ENCODE measurements around the gene GPHN. TPM values are rescaled to one million over a fixed set of nuclear protein-coding genes. Genes with fewer than 3 reads are reported as not detected.

The GPHN gene
- total RNA-seq, 2 experiments from 2014 or later, result 26.3 to 26.6 TPM

DNA sequence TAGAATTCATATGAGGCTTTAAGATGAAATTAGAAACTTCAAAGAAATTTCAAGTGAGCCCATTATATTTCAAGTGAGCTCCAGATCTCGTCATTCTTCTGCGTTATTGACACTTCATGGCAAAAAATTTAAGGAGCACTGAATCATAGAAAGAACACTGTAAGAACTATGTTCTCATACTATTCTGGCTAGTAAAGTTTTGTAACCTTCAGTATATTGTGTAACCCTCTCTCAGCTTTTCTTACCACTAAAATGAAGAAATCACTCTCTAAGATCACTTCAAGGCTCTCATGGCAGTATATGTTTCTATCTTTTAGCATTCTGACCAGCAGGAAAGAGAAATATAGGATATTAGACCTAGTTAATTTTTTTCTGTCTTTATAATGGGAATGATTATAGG is 6.3 kb downstream of the GPHN start:
- CTCF ChIA-PET, result no interaction called here
- TF ChIP-seq, protein P1, sequence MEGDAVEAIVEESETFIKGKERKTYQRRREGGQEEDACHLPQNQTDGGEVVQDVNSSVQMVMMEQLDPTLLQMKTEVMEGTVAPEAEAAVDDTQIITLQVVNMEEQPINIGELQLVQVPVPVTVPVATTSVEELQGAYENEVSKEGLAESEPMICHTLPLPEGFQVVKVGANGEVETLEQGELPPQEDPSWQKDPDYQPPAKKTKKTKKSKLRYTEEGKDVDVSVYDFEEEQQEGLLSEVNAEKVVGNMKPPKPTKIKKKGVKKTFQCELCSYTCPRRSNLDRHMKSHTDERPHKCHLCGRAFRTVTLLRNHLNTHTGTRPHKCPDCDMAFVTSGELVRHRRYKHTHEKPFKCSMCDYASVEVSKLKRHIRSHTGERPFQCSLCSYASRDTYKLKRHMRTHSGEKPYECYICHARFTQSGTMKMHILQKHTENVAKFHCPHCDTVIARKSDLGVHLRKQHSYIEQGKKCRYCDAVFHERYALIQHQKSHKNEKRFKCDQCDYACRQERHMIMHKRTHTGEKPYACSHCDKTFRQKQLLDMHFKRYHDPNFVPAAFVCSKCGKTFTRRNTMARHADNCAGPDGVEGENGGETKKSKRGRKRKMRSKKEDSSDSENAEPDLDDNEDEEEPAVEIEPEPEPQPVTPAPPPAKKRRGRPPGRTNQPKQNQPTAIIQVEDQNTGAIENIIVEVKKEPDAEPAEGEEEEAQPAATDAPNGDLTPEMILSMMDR (IDR thresholded peaks at IDR 0.05), result no peak
- H3K27ac Mint-ChIP-seq, result no peak overlapping the region

DNA sequence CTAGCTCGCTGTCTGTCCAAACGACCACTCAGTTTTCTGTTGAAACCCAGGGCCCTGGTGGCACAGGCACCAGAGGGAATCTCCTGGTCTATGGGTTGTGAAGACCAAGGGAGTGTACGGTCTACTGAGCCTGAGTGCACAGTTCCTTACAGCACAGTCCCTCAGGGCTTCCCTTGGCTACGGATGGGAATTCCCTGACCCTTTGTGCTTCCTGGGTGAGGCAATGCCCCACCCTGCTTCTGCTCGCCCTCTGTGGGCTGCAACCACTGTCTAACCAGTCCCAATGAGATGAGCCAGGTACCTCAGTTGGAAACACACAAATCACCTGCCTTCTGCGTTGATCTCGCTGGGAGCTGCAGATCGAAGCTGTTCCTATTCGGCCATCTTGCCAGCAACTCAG is 22.6 kb downstream of the GPHN start:
- CTCF ChIA-PET, result no interaction called here
- H3K4me3 Mint-ChIP-seq, result no peak overlapping the region
- POLR2A ChIA-PET, result interaction anchor here (0.6 kb wide), 1 partner anchor 23 kb away, joined by 3 read pairs; the partner anchor contains the start of gene GPHN
- peaks cover 2% of the 10 kb centered on the region for H3K4me1 Mint-ChIP-seq (ENCODE audit: low read depth)
- H3K27ac Mint-ChIP-seq, result no peak overlapping the region
- peaks cover 4% of the 10 kb centered on the region for H3K36me3 Mint-ChIP-seq (ENCODE audit: low read depth)
- ATAC-seq (no peak), DNase-seq (no peak)
- H3K9me3 Mint-ChIP-seq, result peaks cover 3% of the 10 kb centered on the region
- TF ChIP-seq, protein P1 (IDR thresholded peaks at IDR 0.05), result no peak
- no peaks in the 10 kb centered on the region for H3K27me3 Mint-ChIP-seq
- intact Hi-C loops (cut with micrococcal nuclease), result no loop called here

More for the DNA sequence above, 6.3 kb downstream of the GPHN start:
- Mint-ChIP-seq H3K36me3 (ENCODE audit: low read depth) (no peaks in the 10 kb centered on the region), H3K27me3 (peaks cover 11% of the 10 kb centered on the region), H3K9me3 (peaks cover 6% of the 10 kb centered on the region), H3K4me1 (ENCODE audit: low read depth) (peaks cover 31% of the 10 kb centered on the region), H3K4me3 (no peak overlapping the region)
- DNase-seq, result no peak
- no peak for ATAC-seq
- POLR2A ChIA-PET, result no interaction called here
- intact Hi-C loops (cut with micrococcal nuclease), result no loop called here

DNA sequence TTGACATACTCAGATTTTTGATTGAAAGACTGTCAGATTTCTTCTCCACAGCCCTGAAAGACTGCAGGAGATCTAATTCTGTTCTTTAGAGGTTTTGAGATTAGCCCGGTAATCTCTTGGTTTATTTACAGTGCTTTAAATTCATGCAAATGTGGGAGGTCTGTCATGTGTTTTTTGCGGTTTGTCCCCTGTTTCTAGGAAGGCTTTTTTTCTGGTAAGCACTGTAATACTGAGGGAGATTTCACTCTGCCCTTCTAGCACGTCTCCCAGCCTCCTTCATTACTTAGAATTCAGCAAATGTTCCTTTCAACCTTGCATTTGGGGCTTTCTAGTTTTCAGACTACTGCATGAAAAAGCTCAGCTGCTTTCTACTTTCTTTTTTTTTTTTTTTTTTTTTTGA is 31.1 kb downstream of the GPHN start:
- peaks cover 1% of the 10 kb centered on the region for H3K36me3 Mint-ChIP-seq (ENCODE audit: low read depth)
- TF ChIP-seq, protein P1 (IDR thresholded peaks at IDR 0.05), result no peak
- POLR2A ChIA-PET, result no interaction called here

DNA sequence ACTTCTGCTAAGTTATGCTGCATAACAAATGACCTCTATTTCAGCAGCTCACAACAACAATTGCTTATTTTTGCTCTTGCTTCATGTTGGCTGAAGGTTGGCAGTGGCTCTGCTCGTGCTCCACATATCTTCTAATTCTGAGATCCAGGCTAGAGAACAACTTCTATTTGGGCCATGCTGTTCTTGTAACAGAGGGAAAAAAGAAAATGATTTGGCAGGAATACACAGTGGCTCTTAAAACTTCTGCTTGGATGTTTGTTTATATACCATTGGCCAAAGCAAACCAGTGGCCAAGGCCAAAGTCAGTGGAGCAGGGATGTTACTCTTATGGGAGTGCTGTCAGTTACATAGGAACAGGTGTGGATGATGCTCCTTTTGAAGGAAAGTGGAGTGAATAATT is 32.1 kb downstream of the GPHN start:
- ChIA-PET POLR2A (no interaction called here), CTCF (no interaction called here)
- no peak for ATAC-seq
- intact Hi-C loops (cut with micrococcal nuclease), result no loop called here
- Mint-ChIP-seq H3K4me1 (ENCODE audit: low read depth) (peaks cover 16% of the 10 kb centered on the region), H3K27ac (no peak overlapping the region), H3K27me3 (no peaks in the 10 kb centered on the region), H3K9me3 (no peaks in the 10 kb centered on the region), H3K4me3 (no peak overlapping the region), H3K36me3 (ENCODE audit: low read depth) (peaks cover 1% of the 10 kb centered on the region)
- no peak for DNase-seq
- TF ChIP-seq, protein P1 (IDR thresholded peaks at IDR 0.05), result no peak

More for the DNA sequence above, 31.1 kb downstream of the GPHN start:
- CTCF ChIA-PET, result no interaction called here
- DNase-seq (peak; percentile 13), ATAC-seq (peak; percentile 73)
- Mint-ChIP-seq H3K27me3 (no peaks in the 10 kb centered on the region), H3K4me3 (no peak overlapping the region), H3K27ac (no peak overlapping the region), H3K4me1 (ENCODE audit: low read depth) (peaks cover 16% of the 10 kb centered on the region), H3K9me3 (no peaks in the 10 kb centered on the region)
- intact Hi-C loops (cut with micrococcal nuclease), result no loop called here

DNA sequence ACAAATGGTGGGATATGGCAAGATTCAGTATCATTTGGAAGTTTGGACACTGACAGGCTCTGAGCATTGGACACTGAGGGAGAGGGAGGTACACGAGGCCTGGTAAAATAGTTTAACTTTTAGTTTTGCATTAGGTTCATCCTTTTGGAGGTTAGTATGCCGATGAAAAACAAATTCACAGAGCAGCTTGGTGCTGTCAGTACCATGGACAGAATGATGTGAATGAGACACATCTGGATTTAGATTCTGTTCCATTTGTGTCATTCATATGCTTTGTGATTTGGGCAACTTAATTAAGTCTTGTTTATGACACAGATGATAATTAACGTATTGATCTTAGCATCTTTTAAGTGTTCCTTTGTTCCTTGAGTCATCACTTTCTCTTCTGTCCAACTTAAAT is 33.7 kb downstream of the GPHN start:
- CTCF ChIA-PET, result no interaction called here
- H3K4me3 Mint-ChIP-seq, result no peak overlapping the region
- H3K27me3 Mint-ChIP-seq, result no peaks in the 10 kb centered on the region
- DNase-seq, result no peak
- peaks cover 1% of the 10 kb centered on the region for H3K36me3 Mint-ChIP-seq (ENCODE audit: low read depth)
- intact Hi-C loops (cut with micrococcal nuclease), result no loop called here
- H3K27ac Mint-ChIP-seq, result no peak overlapping the region
- POLR2A ChIA-PET, result no interaction called here
- TF ChIP-seq, protein P1 (IDR thresholded peaks at IDR 0.05), result no peak
- H3K9me3 Mint-ChIP-seq, result no peaks in the 10 kb centered on the region
- ATAC-seq, result no peak
- peaks cover 14% of the 10 kb centered on the region for H3K4me1 Mint-ChIP-seq (ENCODE audit: low read depth)

Measured in activated CD8-positive, alpha-beta T cell treated with anti-CD3 and anti-CD28 coated beads for 36 hours (primary cell).